ENCODE results near the gene HPSE. TPM values are rescaled to one million over a fixed set of nuclear protein-coding genes. Genes with fewer than 3 reads are reported as not detected.
"Not testable (repeated sequence)": the region's sequence is repeated elsewhere in the genome, so short reads cannot be mapped to it uniquely, and the experiment has no call there.

Gene HPSE
- total and polyA plus RNA-seq, 2 donors (not counting 3 experiments of a cell fraction or from before 2014, with no cell fraction given): 3.5 to 7.0 TPM

GRCh38 chr4:83276299-83277040 lies 58.2 kb downstream of the HPSE start:
- no peaks in the 10 kb centered on the region for H3K36me3 ChIP-seq (ENCODE audit: control insufficient read depth in 2 of 2, extremely low read depth in 1 of 2, insufficient read depth in 2 of 2, low read length in 2 of 2)
- no peaks in the 10 kb centered on the region for H3K9me3 ChIP-seq (replicated peaks; ENCODE audit: control insufficient read depth, insufficient read depth, low read length)
- H3K79me2 ChIP-seq (ENCODE audit: control insufficient read depth, insufficient read depth, low read length): peaks cover under 1% of the 10 kb centered on the region
- intact Hi-C loops (cut with micrococcal nuclease) (no loop called here), dilution Hi-C loops (cut with MboI; ENCODE audit: extremely low pct_ligation_motif_present, low sequenced_read_pairs) (no loop called here)
- TF ChIP-seq EZH2 (IDR thresholded peaks at IDR 0.05; ENCODE audit: borderline replicate concordance, low read depth, low read length, severe bottlenecking): no peak
- no peak for TF ChIP-seq JUN (IDR thresholded peaks at IDR 0.05; ENCODE audit: borderline replicate concordance, insufficient read depth, insufficient read length, low read depth)
- no peak for TF ChIP-seq POLR2AphosphoS5 (IDR thresholded peaks at IDR 0.05; ENCODE audit: insufficient read depth, low read depth, low read length)
- no peak for TF ChIP-seq CTCF (IDR thresholded peaks at IDR 0.05; ENCODE audit: extremely low read depth in 1 of 2, insufficient read depth in 1 of 2, low read depth in 1 of 2, low read length in 2 of 2)
- TF ChIP-seq POLR2A (IDR thresholded peaks at IDR 0.05; ENCODE audit: low read depth, low read length): no peak
- no peak for TF ChIP-seq MYC (IDR thresholded peaks at IDR 0.05; ENCODE audit: low read depth, low read length)
- TF ChIP-seq GATA2 (IDR thresholded peaks at IDR 0.05; ENCODE audit: insufficient read depth, insufficient read length, low read depth, low read length): no peak
- TF ChIP-seq MAX (IDR thresholded peaks at IDR 0.05; ENCODE audit: insufficient read depth, insufficient read length): no peak
- TF ChIP-seq FOS (IDR thresholded peaks at IDR 0.05; ENCODE audit: borderline replicate concordance, insufficient read depth, low read length): no peak
- CTCF ChIA-PET: interaction anchor here (0.6 to 2.6 kb wide), 5 partner anchors 8 to 222 kb away, joined by 3 to 9 read pairs (median 3); partner anchors contain the start of gene COQ2
- H4K20me1 ChIP-seq (replicated peaks; ENCODE audit: control insufficient read depth, extremely low read depth, insufficient read depth, low read length): no peaks in the 10 kb centered on the region
- POLR2A ChIA-PET: no interaction called here
- H3K4me1 ChIP-seq (ENCODE audit: control insufficient read depth, extremely low read depth, insufficient read depth, low read length): peaks cover under 1% of the 10 kb centered on the region
- no peak overlapping the region for H3K4me2 ChIP-seq (ENCODE audit: insufficient read depth, low read length)
- no peak overlapping the region for H3K27ac ChIP-seq (ENCODE audit: insufficient read depth, low read depth, low read length)
- DNase-seq (ENCODE audit: low read depth, low spot score): no peak
- no peak overlapping the region for H3K9ac ChIP-seq (replicated peaks; ENCODE audit: extremely low read depth, insufficient read depth, low read length)
- no TSS peak for BruUV-seq (replicated peaks)
- no peak overlapping the region for H2AFZ ChIP-seq (ENCODE audit: low read depth, low read length)
- FAIRE-seq: no peak
- H3K9me1 ChIP-seq (replicated peaks; ENCODE audit: control insufficient read depth, extremely low read depth, insufficient read depth, low read length): no peaks in the 10 kb centered on the region
- no peaks in the 10 kb centered on the region for H3K27me3 ChIP-seq (ENCODE audit: control insufficient read depth in 2 of 2, insufficient read depth in 2 of 2, low read length in 2 of 2)
- no peak overlapping the region for H3K4me3 ChIP-seq (replicated peaks in 1 of 3; ENCODE audit: insufficient read depth in 1 of 3, low read depth in 1 of 3, low read length in 3 of 3)

- H3K9me1 ChIP-seq (replicated peaks; ENCODE audit: control insufficient read depth, extremely low read depth, insufficient read depth, low read length); H3K4me1 ChIP-seq (ENCODE audit: control insufficient read depth, extremely low read depth, insufficient read depth, low read length); H3K27ac ChIP-seq (ENCODE audit: insufficient read depth, low read depth, low read length); DNase-seq (ENCODE audit: low read depth, low spot score); H3K4me2 ChIP-seq (ENCODE audit: insufficient read depth, low read length); FAIRE-seq; H3K79me2 ChIP-seq (ENCODE audit: control insufficient read depth, insufficient read depth, low read length); H3K9ac ChIP-seq (replicated peaks; ENCODE audit: extremely low read depth, insufficient read depth, low read length); H3K9me3 ChIP-seq (replicated peaks; ENCODE audit: control insufficient read depth, insufficient read depth, low read length); H4K20me1 ChIP-seq (replicated peaks; ENCODE audit: control insufficient read depth, extremely low read depth, insufficient read depth, low read length); POLR2A ChIA-PET; H3K4me3 ChIP-seq (replicated peaks in 1 of 3; ENCODE audit: insufficient read depth in 1 of 3, low read depth in 1 of 3, low read length in 3 of 3); BruUV-seq (replicated peaks); H3K36me3 ChIP-seq (ENCODE audit: control insufficient read depth in 2 of 2, extremely low read depth in 1 of 2, insufficient read depth in 2 of 2, low read length in 2 of 2); H3K27me3 ChIP-seq (ENCODE audit: control insufficient read depth in 2 of 2, insufficient read depth in 2 of 2, low read length in 2 of 2); dilution Hi-C loops (cut with MboI; ENCODE audit: extremely low pct_ligation_motif_present, low sequenced_read_pairs); H2AFZ ChIP-seq (ENCODE audit: low read depth, low read length); intact Hi-C loops (cut with micrococcal nuclease): not testable (repeated sequence)
- CTCF ChIA-PET: interaction anchor here (0.6 to 2.6 kb wide), 7 partner anchors 8 to 219 kb away, joined by 3 to 9 read pairs (median 5); partner anchors contain the start of gene COQ2
These were observed 60.7 kb downstream of the HPSE start for GRCh38 chr4:83273926-83274325.
